Nephron (organoid): ENCODE data around the gene ZGPAT.

Experiments used
- H3K27ac Mint-ChIP-seq, 3 experiments: 2 replicates each; pipeline ENCODE4 v1.8.0; 2020; ENCODE audit warnings: mixed read lengths in 3 of 3, mild to moderate bottlenecking in 2 of 3, moderate library complexity in 1 of 3
- H3K27me3 Mint-ChIP-seq: 2 replicates; pipeline ENCODE4 v1.8.0; 2021; ENCODE audit warnings: low read depth, mild to moderate bottlenecking, moderate library complexity, mixed read lengths
- H3K36me3 Mint-ChIP-seq: 2 replicates; pipeline ENCODE4 v1.8.0; 2020; ENCODE audit warnings: low read depth, mixed read lengths
- H3K4me1 Mint-ChIP-seq: 2 replicates; pipeline ENCODE4 v1.8.0; 2020; ENCODE audit warnings: mixed read lengths
- H3K4me3 Mint-ChIP-seq, 3 experiments: 2 replicates each; pipeline ENCODE4 v1.8.0; 2020; ENCODE audit warnings: mild to moderate bottlenecking in 3 of 3, mixed read lengths in 3 of 3, moderate library complexity in 2 of 3
- H3K9me3 Mint-ChIP-seq: 2 replicates; pipeline ENCODE4 v1.8.0; 2020; ENCODE audit warnings: mixed read lengths
- CTCF ChIP-seq, 3 experiments: fragments of 200-600 bp; sonication (generic); IDR thresholded peaks; one replicate each; pipeline ENCODE4 v1.5.0; 2021; ENCODE audit warnings: antibody characterized with exemption in 3 of 3; ENCODE audit not compliant: unreplicated experiment in 3 of 3

The ZGPAT gene

DNA sequence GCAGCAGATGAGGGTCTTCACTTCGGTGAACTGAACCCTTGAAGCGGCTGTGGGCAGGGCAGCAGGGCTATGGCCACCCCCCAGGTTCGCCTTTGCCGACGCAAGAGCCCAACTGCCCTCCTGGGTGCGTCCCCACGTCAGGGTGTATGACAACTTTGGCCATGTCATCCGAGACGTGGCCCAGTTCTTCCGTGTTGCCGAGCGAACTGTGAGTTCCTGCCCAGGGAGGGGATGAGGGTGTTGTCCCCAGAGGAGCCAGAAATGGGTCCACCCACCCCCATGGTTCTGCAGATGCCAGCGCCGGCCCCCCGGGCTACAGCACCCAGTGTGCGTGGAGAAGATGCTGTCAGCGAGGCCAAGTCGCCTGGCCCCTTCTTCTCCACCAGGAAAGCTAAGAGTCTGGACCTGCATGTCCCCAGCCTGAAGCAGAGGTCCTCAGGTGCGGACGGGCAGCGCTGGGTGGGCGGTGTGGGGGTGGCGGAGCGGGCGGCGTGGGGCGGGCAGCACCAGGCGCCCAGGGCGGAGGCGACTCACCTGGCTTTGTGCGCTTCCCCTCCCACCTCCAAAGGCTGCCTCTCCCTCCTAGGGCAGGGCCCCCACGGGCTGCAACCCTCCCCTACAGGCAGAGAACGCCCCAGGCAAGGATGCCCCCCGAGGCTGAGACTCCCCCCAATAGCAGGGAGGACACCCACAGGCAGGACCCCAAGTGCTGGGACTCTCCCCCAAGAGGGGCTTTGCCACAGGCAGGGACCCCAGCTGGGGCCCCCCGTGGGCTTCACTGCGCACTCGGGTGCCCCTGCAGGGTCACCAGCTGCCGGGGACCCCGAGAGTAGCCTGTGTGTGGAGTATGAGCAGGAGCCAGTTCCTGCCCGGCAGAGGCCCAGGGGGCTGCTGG, 17.6 kb upstream of the ZGPAT start:
- H3K27me3 Mint-ChIP-seq, result no peaks in the 10 kb centered on the region
- H3K27ac Mint-ChIP-seq, result no peak overlapping the region
- H3K4me1 Mint-ChIP-seq, result no peaks in the 10 kb centered on the region
- H3K9me3 Mint-ChIP-seq, result no peaks in the 10 kb centered on the region
- no peak for TF ChIP-seq CTCF (IDR thresholded peaks at IDR 0.05; ENCODE audit: unreplicated experiment in 3 of 3)
- no peak overlapping the region for H3K4me3 Mint-ChIP-seq
- H3K36me3 Mint-ChIP-seq, result peaks cover 8% of the 10 kb centered on the region

DNA sequence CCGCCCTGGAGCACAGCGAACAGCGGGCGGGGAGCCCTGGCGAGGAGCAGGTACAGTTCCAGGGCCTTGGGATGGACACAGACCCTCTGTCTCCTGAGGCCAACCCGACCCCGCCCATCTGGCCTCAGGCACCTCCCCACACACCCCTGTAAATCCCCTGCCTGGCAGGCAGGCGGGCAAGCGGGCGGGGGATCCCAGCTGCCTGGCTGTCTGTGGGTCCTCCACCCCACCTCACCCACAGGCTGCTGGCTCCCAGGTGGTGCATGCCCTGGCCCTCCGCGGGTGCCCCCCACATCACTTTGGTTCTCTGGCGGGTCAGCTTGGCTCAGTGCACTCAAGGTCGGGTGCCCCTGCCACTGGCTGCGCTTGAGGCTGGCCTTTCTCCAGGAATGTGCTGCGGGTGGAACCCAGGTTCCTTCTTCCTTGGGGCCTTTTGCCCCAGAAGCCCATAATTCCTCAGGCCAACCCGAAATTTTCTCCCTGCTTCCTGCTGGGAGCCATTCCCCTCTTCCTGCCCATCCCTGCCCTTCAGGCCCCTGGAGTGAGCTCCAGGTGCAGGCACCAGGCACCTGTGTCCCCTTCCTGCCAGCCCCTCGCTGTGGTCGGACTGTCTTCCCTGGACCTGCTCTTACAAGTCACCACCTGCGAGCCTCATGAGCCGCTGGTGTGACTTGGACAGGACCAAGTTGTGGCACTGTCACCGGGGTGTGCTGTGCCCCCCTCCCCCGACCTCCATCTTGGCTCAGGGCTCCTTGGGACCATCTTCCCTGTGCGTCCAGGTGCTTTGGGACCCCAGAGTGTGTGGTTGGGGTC, 16.7 kb upstream of the ZGPAT start:
- H3K4me1 Mint-ChIP-seq, result no peaks in the 10 kb centered on the region
- no peaks in the 10 kb centered on the region for H3K9me3 Mint-ChIP-seq
- H3K36me3 Mint-ChIP-seq, result peaks cover 8% of the 10 kb centered on the region
- peak overlapping the region in 1 of 3 experiments; percentile 37 for H3K27ac Mint-ChIP-seq
- H3K27me3 Mint-ChIP-seq, result no peaks in the 10 kb centered on the region
- H3K4me3 Mint-ChIP-seq, result no peak overlapping the region
- TF ChIP-seq CTCF (IDR thresholded peaks at IDR 0.05; ENCODE audit: unreplicated experiment in 3 of 3), result no peak

- Mint-ChIP-seq H3K27ac (peak overlapping the region in 1 of 3 experiments; percentile 37), H3K36me3 (peaks cover 8% of the 10 kb centered on the region), H3K4me1 (no peaks in the 10 kb centered on the region), H3K9me3 (no peaks in the 10 kb centered on the region), H3K27me3 (no peaks in the 10 kb centered on the region), H3K4me3 (no peak overlapping the region)
- no peak for TF ChIP-seq CTCF (IDR thresholded peaks at IDR 0.05; ENCODE audit: unreplicated experiment in 3 of 3)
Measured at GRCh38 chr20:63691711-63692435, 16.0 kb upstream of the ZGPAT start.

DNA sequence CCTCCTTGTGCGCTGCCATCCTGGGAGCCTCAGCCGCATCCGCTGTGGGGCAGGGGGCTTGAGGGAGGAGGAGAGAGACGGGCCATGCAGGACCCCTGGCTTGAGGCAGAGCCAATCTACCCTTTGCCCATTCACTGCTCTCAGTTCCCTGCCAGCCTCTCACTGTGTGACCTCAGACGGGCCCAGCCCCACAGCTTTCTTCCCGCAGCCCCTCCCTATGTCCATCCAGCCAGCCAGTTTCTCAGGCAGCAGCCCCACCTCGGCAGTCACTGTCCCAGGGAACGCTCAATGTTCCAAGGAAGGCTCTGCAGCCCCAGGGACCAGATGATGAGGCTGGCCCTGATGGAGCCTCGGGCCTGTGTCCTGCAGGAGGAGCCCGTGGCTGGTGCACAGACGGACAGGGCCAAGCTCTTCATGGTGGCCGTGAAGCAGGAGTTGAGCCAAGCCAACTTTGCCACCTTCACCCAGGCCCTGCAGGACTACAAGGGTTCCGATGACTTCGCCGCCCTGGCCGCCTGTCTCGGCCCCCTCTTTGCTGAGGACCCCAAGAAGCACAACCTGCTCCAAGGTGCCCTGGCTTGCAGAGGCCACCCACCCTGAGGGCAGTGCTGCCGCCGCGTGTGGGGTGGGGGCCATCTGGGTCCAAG, 15.3 kb upstream of the ZGPAT start:
- H3K4me1 Mint-ChIP-seq, result no peaks in the 10 kb centered on the region
- H3K27me3 Mint-ChIP-seq, result peaks cover 3% of the 10 kb centered on the region
- H3K4me3 Mint-ChIP-seq, result no peak overlapping the region
- H3K27ac Mint-ChIP-seq, result peak overlapping the region in 1 of 3 experiments; percentile 57
- peaks cover 8% of the 10 kb centered on the region for H3K36me3 Mint-ChIP-seq
- TF ChIP-seq CTCF (IDR thresholded peaks at IDR 0.05; ENCODE audit: unreplicated experiment in 3 of 3), result no peak
- no peaks in the 10 kb centered on the region for H3K9me3 Mint-ChIP-seq

DNA sequence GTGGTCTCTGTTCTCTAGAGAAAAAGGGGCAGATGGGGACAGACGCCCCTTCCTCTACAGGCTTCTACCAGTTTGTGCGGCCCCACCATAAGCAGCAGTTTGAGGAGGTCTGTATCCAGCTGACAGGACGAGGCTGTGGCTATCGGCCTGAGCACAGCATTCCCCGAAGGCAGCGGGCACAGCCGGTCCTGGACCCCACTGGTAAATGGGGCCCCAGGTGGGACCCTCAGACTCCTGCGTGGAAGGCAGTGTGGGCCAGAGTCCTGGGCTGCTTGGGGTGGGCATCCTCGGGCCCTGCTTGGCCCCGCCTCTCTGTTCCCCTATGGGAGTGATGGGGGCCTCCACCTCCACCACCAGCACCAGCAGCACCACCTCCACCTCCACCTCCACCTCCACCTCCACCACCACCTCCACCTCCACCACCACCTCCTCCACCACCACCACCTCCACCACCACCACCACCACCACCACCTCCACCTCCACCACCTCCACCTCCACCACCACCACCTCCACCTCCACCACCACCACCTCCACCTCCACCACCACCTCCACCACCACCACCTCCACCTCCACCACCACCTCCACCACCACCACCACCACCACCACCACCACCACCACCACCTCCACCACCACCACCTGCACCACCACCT, 14.6 kb upstream of the ZGPAT start:
- no peak for TF ChIP-seq CTCF (IDR thresholded peaks at IDR 0.05; ENCODE audit: unreplicated experiment in 3 of 3)

More for the DNA sequence above, 14.6 kb upstream of the ZGPAT start:
- Mint-ChIP-seq H3K36me3 (peaks cover 8% of the 10 kb centered on the region), H3K4me1 (no peaks in the 10 kb centered on the region), H3K4me3 (no peak overlapping the region), H3K27me3 (peaks cover 3% of the 10 kb centered on the region), H3K27ac (no peak overlapping the region), H3K9me3 (no peaks in the 10 kb centered on the region)
